Dendritic cell treated with granulocyte-macrophage colony-stimulating factor and Interleukin-4, amounts not matched to agents 40 ng/mL and 50 ng/mL, for 4 days (primary cell): ENCODE results near the gene PHF23.

Source experiments
- H3K27ac Mint-ChIP-seq: one replicate; pipeline ENCODE4 v1.8.0; 2022; ENCODE audit warnings: mild to moderate bottlenecking, mixed read lengths
- H3K27me3 Mint-ChIP-seq: one replicate; pipeline ENCODE4 v1.8.0; 2022; ENCODE audit warnings: mild to moderate bottlenecking, mixed read lengths
- H3K36me3 Mint-ChIP-seq: one replicate; pipeline ENCODE4 v1.8.0; 2022; ENCODE audit warnings: low read depth, mixed read lengths
- H3K4me1 Mint-ChIP-seq: one replicate; pipeline ENCODE4 v1.8.0; 2022; ENCODE audit warnings: low read depth, mixed read lengths
- H3K4me3 Mint-ChIP-seq: one replicate; pipeline ENCODE4 v1.8.0; 2022; ENCODE audit warnings: mild to moderate bottlenecking, moderate library complexity, mixed read lengths
- H3K9me3 Mint-ChIP-seq: one replicate; pipeline ENCODE4 v1.8.0; 2022; ENCODE audit warnings: mixed read lengths
- intact Hi-C: fragments of 100-400 bp; cut with micrococcal nuclease; formaldehyde crosslinking; loops from one replicate; pipeline ENCODE4 v1.15.0; 2022

Gene PHF23

DNA sequence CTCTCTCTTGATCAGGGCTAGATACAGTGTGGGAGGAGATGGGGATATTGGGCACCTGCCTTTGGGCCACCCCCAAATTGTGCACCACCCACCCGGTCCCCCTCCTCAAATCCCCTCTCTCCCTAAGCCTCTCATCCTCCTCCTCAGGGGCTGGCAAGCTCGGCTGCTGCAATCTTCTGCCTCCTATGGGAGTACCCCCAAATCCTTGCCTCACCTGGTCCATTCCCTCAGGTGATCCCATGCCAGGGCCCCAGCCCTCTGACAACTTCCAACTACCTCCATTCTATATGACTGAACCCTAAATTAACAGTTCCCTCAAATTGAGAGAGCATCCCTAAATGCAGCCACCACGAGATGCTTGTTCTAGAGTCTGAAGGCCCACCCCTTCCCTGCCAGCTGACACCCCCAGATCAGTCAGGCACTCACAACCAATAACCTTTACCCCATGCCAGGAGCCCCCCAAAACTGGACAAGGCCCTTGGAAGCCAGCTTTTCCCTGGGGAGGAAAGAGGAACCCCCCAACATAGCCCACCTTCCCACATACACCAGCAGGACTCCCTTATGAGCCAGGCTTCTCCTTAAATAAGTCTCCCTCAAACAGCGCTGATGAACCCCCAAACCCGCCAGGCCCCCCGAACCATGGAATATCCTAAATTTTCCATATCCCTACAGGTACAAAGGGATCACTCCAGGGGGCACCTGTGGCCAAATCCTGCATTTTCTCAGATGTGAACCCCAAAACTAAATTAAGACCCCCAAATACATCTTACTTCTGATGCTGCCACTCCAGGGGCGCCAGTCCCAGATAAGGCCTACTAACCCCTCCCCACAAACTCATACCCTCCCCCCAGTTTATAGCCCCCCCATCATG, 22.8 kb downstream of the PHF23 start:
- Mint-ChIP-seq H3K27me3 (no peaks in the 10 kb centered on the region), H3K36me3 (peaks cover 15% of the 10 kb centered on the region), H3K27ac (peak overlapping the region; percentile 47), H3K4me3 (peak overlapping the region; percentile 65), H3K9me3 (no peaks in the 10 kb centered on the region), H3K4me1 (peaks cover 84% of the 10 kb centered on the region)
- intact Hi-C loops: loop anchor here (5.0 kb wide), 1 partner anchor 36 kb away; the partner anchor contains the start of genes CTDNEP1 and ELP5

DNA sequence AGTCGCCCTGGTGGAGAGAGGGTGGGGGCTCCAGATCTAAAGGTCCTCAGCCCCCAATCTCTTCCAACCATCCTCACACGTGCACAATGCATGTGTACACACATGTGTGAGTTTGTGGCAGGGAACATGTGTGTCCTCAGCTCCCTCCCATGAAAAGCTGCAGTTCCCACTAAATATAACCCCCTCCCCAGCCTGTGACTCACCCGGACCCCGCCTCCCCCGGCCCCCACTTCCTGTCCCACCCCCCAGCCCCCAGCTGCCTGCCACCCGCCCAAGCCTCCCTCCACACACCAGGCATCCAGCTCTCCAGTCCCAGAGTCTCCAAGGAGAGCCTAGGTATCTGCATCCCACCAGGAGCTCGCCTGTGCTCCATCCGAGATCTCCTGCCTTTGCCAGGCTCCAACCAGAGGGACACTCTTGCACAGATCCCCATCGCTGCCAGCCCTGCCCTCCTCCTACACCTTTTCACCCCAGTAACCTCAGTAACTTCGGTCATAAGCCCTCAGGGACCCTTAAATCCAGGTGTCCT, 23.5 kb downstream of the PHF23 start:
- Mint-ChIP-seq H3K27ac (peak overlapping the region; percentile 47), H3K4me3 (peak overlapping the region; percentile 94), H3K4me1 (peaks cover 76% of the 10 kb centered on the region), H3K27me3 (no peaks in the 10 kb centered on the region), H3K9me3 (no peaks in the 10 kb centered on the region), H3K36me3 (peaks cover 12% of the 10 kb centered on the region)
- intact Hi-C loops: loop anchor here (1.0 to 5.0 kb wide), 2 partner anchors 10 to 37 kb away; partner anchors contain the start of genes CTDNEP1 and ELP5

DNA sequence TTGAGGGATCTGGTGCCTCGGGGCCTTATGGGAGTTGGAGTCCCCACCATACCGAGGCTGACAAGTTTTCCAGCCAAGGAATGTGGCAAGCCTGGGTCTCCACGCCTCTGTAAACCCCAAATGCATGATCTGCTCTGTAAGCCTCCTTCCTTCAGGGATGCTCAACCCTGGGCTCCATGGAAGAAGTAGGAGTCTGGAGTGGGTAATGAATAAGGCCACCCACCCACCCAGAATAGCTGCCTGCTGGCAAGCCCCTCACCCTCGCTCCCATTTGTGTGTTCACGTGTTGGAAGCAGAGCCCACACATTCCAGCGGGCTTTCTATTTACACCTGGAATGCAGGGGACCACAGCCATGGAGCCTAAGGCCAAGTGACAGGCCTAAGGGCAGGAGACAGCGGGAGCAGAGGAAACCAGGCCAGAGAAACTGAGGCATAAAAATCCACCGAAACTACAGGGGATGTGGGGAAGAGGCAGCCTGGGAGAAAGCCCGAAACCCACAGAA, 24.1 kb downstream of the PHF23 start:
- H3K4me1 Mint-ChIP-seq: peaks cover 73% of the 10 kb centered on the region
- H3K36me3 Mint-ChIP-seq: peaks cover 16% of the 10 kb centered on the region
- intact Hi-C loops: loop anchor here (1.0 to 5.0 kb wide), 2 partner anchors 10 to 37 kb away; partner anchors contain the start of genes CTDNEP1 and ELP5
- H3K9me3 Mint-ChIP-seq: no peaks in the 10 kb centered on the region
- peak overlapping the region; percentile 87 for H3K27ac Mint-ChIP-seq
- no peaks in the 10 kb centered on the region for H3K27me3 Mint-ChIP-seq
- peak overlapping the region; percentile 94 for H3K4me3 Mint-ChIP-seq

DNA sequence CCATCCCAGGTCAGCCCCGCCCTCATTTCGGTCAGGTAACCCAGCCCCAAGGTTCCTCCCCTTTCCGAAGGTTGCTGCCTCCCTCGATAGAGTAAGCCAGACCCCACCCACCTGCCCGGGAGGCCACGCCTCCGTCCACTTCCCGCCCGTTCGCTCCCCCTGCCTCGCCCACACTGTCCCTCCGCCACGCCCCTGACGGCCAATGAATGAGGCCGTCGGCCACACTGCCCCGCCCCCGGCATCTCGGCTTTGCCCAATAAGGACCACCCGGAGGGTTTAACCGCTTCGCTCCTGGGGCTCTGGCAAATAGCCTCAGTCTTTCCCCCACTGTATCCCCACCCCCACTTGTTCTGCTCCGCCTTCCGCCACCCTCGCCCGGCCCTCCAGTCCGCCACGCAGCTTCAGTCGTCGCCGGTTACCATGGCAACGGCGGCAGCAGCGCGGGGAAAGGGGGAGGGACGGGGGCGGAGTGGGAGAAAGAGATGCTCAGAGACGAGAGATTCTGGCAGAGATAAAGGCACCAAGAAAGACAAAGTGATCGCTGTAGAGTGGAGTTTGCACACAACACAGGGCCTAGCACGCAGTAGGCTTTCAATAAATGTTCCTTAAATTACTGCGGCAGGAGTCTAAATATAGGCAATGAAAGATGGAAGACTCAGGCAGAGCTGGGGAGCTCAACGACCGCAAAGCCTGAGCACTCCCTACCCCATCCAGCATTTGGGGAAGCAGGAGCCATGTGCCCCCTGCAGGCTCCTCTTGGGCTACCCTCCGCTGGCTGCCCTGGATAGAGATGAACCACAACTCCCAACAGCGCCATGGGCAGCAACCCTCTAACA, 24.7 kb downstream of the PHF23 start:
- peaks cover 71% of the 10 kb centered on the region for H3K4me1 Mint-ChIP-seq
- peak overlapping the region; percentile 94 for H3K4me3 Mint-ChIP-seq
- peaks cover 13% of the 10 kb centered on the region for H3K36me3 Mint-ChIP-seq
- H3K9me3 Mint-ChIP-seq: no peaks in the 10 kb centered on the region
- peak overlapping the region; percentile 87 for H3K27ac Mint-ChIP-seq
- no peaks in the 10 kb centered on the region for H3K27me3 Mint-ChIP-seq
- intact Hi-C loops: loop anchor here (1.0 to 5.0 kb wide), 2 partner anchors 9 to 38 kb away; partner anchors contain the start of genes CTDNEP1 and ELP5

DNA sequence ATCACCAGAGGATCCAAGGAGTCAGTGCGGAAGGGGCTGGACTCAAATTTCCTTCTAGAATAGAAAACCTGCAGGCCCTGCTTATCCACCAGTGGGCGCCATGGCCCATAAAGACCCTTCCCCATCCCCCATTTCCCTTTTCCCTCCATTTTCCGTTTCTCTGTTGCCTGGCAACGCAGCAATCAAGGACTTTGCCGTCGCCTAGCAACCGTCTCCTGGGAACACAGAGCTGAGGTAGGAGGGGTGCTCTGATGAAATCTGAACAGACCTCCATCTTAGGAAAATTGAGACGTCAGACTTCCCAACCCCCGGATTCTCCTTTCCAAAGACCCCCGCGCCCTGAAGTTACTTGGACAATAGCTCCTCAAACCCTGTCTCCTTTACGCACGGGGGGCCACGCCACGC, 25.4 kb downstream of the PHF23 start:
- Mint-ChIP-seq H3K9me3 (no peaks in the 10 kb centered on the region), H3K4me1 (peaks cover 65% of the 10 kb centered on the region), H3K4me3 (peak overlapping the region; percentile 94), H3K27me3 (no peaks in the 10 kb centered on the region), H3K36me3 (peaks cover 12% of the 10 kb centered on the region), H3K27ac (peak overlapping the region; percentile 87)
- intact Hi-C loops: no loop called here

DNA sequence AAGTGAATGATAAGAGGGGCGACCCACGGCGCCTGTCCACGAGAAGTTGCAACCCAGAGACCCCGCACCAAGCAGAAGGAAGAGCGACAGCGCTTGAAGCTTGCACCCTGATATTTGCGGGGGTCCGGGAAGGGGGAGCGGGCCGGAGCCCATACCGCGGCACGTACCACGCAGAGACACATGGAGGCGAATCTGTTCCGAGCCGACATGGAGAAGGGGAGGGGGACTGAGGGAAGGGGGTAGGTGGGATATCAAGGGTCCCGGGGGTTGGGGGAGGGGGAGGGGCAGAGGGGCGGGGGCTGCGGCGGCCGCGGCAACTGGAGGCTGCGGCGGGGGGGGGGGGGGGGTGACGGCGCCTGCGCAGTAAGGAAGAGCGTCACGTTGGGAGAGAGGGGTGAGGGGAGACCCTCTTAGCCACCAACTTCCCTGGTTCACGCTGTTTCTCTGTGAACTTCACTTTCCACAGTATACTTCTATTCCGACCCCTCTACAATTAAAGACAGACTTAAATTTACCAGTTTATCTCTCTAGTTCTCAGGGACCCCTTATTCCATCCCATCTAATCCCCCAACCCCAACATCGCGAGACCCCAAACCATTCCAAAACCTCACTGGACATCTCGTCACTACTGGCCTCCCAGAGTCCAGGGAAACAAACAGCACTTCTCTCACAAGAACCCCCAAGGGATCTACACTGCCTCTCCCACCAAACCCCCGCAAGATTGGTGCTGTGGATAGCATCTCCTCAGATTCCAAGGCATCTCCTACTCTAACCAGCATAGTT, 27.6 kb downstream of the PHF23 start:
- H3K4me3 Mint-ChIP-seq: no peak overlapping the region

DNA sequence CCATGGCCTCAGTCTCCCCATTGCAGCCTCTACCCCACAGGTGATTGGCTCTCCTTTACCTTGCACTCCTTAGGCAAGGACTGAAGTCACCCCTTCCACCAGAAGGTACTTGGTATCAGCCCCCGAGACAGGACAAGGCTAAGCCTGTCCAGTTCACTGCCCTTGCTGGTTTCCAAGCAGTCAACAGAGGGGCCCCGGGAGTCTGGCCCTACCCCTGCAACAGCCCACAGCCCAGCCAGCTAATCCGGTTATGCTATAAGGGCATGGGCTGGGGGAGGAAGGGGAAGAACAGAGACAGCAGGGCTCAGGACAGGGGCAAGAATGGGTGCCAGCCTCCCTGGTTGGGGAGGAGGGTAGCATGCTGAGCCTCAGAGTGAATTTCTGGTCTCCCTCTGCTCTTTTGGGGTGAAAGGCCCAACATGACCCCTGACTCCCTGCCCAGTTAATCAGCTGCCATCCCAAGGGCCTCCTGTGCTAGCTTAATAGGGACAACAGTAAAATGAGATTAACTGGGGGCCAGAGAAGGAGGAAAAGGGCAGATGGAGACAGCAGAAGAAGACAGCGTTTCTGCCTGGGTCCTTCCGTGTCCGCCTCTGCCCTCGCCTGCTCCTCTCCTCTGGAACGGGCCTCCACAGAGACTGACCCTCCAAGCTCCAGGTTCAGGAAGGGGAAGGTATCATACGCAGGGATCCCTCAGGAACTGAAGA, 30.4 kb downstream of the PHF23 start:
- Mint-ChIP-seq H3K27me3 (no peaks in the 10 kb centered on the region), H3K4me1 (peaks cover 60% of the 10 kb centered on the region), H3K36me3 (peaks cover 33% of the 10 kb centered on the region), H3K9me3 (no peaks in the 10 kb centered on the region), H3K4me3 (no peak overlapping the region), H3K27ac (peak overlapping the region; percentile 2)
- intact Hi-C loops: no loop called here

More for the DNA sequence above, 27.6 kb downstream of the PHF23 start:
- Mint-ChIP-seq H3K36me3 (peaks cover 29% of the 10 kb centered on the region), H3K4me1 (peaks cover 60% of the 10 kb centered on the region), H3K27me3 (no peaks in the 10 kb centered on the region), H3K9me3 (no peaks in the 10 kb centered on the region), H3K27ac (no peak overlapping the region)
- intact Hi-C loops: no loop called here

DNA sequence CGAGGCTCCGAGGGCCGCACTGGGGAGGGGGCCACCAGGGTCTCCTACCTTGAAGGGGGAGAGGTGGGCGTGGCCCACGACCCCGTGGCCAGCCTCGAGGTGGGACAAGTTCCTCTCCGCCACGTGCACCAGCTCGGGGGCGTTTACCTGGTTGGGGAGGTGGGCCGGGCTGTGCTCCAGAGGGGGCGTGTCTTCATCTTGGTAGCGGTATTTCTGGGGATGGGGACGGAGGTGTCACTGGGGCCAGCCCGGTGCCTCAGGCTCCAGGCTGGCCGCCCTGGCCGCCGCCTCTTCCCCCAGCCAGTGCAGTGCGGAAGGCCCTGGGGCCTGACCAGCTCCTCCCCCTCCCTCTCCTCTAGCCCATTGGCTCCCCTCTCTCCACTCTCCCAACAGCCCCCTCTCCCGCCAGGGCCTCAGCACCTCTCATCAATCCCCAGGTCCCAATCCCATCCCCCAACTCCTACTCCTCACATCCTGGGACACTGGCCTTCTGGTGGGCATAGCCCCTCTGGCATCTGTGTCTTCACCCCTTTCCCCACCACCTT, 31.2 kb downstream of the PHF23 start:
- no peak overlapping the region for H3K4me3 Mint-ChIP-seq
- H3K9me3 Mint-ChIP-seq: no peaks in the 10 kb centered on the region
- H3K27me3 Mint-ChIP-seq: no peaks in the 10 kb centered on the region
- peak overlapping the region; percentile 2 for H3K27ac Mint-ChIP-seq
- intact Hi-C loops: no loop called here
- H3K36me3 Mint-ChIP-seq: peaks cover 36% of the 10 kb centered on the region
- peaks cover 52% of the 10 kb centered on the region for H3K4me1 Mint-ChIP-seq

DNA sequence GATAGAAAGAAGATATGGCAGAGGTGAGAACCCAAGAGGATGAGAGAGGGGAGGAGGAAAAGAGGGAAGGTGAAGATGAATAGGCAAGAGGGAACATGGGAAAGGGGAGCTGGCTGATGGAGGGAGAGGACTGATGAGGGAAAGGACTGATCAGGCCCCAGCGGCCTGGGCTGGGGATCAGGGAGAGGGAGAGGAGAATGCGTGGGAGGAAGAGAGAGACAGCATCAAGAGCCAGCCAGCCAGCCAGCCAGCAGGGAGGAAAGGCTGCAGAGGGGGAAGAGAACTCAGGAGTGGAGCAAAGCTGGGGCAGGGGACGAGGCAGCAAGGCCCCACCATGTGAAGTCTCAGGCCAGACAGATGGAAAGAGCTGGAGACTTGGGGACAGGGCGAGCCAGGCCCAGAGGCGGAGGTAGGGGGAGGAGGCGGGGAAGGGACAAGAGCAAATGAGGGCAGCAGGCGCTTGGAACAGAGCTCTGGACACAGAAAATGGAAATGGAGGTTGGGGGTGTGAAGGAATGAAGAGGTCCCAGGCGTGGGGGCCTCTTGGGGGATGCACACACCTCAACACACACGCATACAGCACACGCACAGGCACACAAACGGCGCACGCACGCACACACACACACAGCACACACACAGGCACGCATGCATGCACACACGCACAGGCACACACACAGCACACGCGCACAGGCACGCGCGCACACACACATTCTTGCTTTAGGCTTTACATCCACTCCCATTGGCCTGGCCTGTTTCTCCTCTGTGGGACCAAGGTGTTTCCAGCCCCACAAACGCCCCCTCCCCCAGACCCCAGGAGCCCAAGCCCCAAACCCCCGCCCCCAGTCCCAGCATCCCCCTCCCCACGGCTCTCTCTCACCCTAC, 31.9 kb downstream of the PHF23 start:
- Mint-ChIP-seq H3K9me3 (no peaks in the 10 kb centered on the region), H3K27me3 (no peaks in the 10 kb centered on the region), H3K4me3 (no peak overlapping the region), H3K36me3 (peaks cover 43% of the 10 kb centered on the region), H3K27ac (no peak overlapping the region), H3K4me1 (peaks cover 51% of the 10 kb centered on the region)
- intact Hi-C loops: no loop called here

DNA sequence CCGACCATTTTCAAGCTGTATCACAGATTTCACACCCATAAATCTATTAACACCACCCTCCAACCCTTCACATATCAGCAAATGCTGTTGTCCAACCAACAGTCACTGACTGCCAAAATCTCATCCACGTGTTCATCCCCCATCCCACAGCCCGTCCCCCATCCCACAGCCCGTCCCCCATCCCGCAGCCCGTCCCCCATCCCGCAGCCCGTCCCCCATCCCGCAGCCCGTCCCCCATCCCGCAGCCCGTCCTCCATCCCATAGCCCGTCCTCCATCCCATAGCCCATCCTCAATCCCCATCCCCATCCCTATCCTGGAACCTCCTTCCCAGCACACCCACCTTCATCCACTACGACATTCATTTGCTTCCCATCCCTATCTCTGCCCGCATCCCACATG, 33.7 kb downstream of the PHF23 start:
- Mint-ChIP-seq H3K36me3 (peaks cover 61% of the 10 kb centered on the region), H3K4me3 (peak overlapping the region; percentile 72), H3K9me3 (no peaks in the 10 kb centered on the region), H3K4me1 (peaks cover 45% of the 10 kb centered on the region), H3K27ac (peak overlapping the region; percentile 75), H3K27me3 (no peaks in the 10 kb centered on the region)
- intact Hi-C loops: loop anchor here (1.0 kb wide), 2 partner anchors 10 to 47 kb away; partner anchors contain the start of gene ELP5

DNA sequence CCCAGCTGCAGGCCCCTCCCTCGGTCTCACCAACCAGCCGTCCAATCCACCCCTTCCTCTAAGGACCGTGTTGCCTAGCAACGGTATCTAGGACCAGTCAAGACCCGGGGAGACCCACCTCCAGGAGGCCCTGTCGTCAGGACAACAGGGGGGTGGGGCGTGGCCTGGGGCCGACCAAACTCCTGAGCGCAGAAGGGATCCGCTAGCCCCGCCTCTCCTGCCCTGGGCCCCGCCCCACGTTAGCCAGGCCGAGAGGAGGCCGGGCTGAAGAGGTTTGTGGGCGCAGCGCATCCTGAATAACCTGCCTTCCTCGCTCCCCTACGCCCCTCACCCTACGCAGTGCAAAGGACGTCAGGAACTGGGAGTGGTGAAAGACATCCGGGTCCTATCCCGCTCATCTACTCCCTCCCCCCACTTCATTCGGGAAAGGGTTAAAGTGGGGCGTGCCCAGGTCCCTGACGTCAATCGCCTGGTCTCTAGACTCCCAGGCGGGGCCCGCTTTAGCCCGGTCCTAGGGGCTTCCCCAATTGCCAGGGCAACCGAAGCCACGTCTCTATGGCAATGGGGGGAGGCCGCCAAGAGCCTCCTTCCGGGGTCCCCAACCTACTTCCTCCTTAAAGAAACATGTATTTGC, 34.3 kb downstream of the PHF23 start:
- intact Hi-C loops: loop anchor here (1.0 kb wide), 2 partner anchors 10 to 47 kb away; partner anchors contain the start of gene ELP5
- peaks cover 41% of the 10 kb centered on the region for H3K4me1 Mint-ChIP-seq
- peaks cover 59% of the 10 kb centered on the region for H3K36me3 Mint-ChIP-seq
- H3K27ac Mint-ChIP-seq: peak overlapping the region; percentile 75
- peak overlapping the region; percentile 72 for H3K4me3 Mint-ChIP-seq
- no peaks in the 10 kb centered on the region for H3K27me3 Mint-ChIP-seq
- no peaks in the 10 kb centered on the region for H3K9me3 Mint-ChIP-seq
